ENCODE measurements around the gene CCL14.

The CCL14 gene

GRCh38 chr17:35984140-35984539, 2.4 kb downstream of the CCL14 start:
- Histone ChIP-seq H3K36me3 (ENCODE audit: control insufficient read depth, low read length) (no peaks in the 10 kb centered on the region), H3F3A (ENCODE audit: control insufficient read depth, insufficient read depth) (no peaks in the 10 kb centered on the region), H3K27ac (ENCODE audit: low read depth, low read length) (no peak overlapping the region), H3K9me3 (ENCODE audit: control insufficient read depth, insufficient read depth, low read length) (peaks cover 3% of the 10 kb centered on the region; the same call in 1 of the 2 replicates), H3K4me2 (ENCODE audit: low read length) (no peak overlapping the region), H4K20me1 (ENCODE audit: control insufficient read depth, insufficient read depth, low read depth, low read length) (no peaks in the 10 kb centered on the region), H3K4me1 (ENCODE audit: control insufficient read depth, low read length) (no peaks in the 10 kb centered on the region), H3K9me2 (replicated peaks; ENCODE audit: control insufficient read depth, low read length) (no peaks in the 10 kb centered on the region), H3K79me2 (ENCODE audit: control insufficient read depth, low read length) (no peaks in the 10 kb centered on the region), H3K27me3 (ENCODE audit: control insufficient read depth, low read length) (no peaks in the 10 kb centered on the region), H3K4me3 (ENCODE audit: low read length) (no peak overlapping the region)
- TF ChIP-seq EZH2phosphoT487 (IDR thresholded peaks at IDR 0.05; ENCODE audit: borderline replicate concordance, low read length), result no peak
- TF ChIP-seq CTCF (IDR thresholded peaks at IDR 0.05; ENCODE audit: low read depth, low read length, poor library complexity, severe bottlenecking), result no peak

GRCh38 chr17:35982409-35983191, 3.9 kb downstream of the CCL14 start:
- Histone ChIP-seq H3K36me3 (ENCODE audit: control insufficient read depth, low read length) (no peaks in the 10 kb centered on the region), H3K27ac (ENCODE audit: low read depth, low read length) (no peak overlapping the region), H4K20me1 (ENCODE audit: control insufficient read depth, insufficient read depth, low read depth, low read length) (no peaks in the 10 kb centered on the region), H3K79me2 (ENCODE audit: control insufficient read depth, low read length) (no peaks in the 10 kb centered on the region), H3K9me3 (ENCODE audit: control insufficient read depth, insufficient read depth, low read length) (no peaks in the 10 kb centered on the region), H3K9me2 (replicated peaks; ENCODE audit: control insufficient read depth, low read length) (no peaks in the 10 kb centered on the region), H3K4me2 (ENCODE audit: low read length) (no peak overlapping the region), H3K4me3 (ENCODE audit: low read length) (no peak overlapping the region), H3F3A (ENCODE audit: control insufficient read depth, insufficient read depth) (no peaks in the 10 kb centered on the region), H3K4me1 (ENCODE audit: control insufficient read depth, low read length) (no peaks in the 10 kb centered on the region), H3K27me3 (ENCODE audit: control insufficient read depth, low read length) (0 out of 2 replicates have a peak, but pooled peaks cover 3% of the 10 kb centered on the region)
- no peak for TF ChIP-seq EZH2phosphoT487 (IDR thresholded peaks at IDR 0.05; ENCODE audit: borderline replicate concordance, low read length)
- TF ChIP-seq CTCF (IDR thresholded peaks at IDR 0.05; ENCODE audit: low read depth, low read length, poor library complexity, severe bottlenecking), result no peak

GRCh38 chr17:35981908-35982330, 4.6 kb downstream of the CCL14 start:
- no peaks in the 10 kb centered on the region for H3K4me1 ChIP-seq (ENCODE audit: control insufficient read depth, low read length)

More at GRCh38 chr17:35981908-35982330, 4.6 kb downstream of the CCL14 start:
- Histone ChIP-seq H3K27me3 (ENCODE audit: control insufficient read depth, low read length) (peaks cover 6% of the 10 kb centered on the region; the same call in 1 of the 2 replicates), H3K4me3 (ENCODE audit: low read length) (no peak overlapping the region), H3K27ac (ENCODE audit: low read depth, low read length) (no peak overlapping the region), H3K9me3 (ENCODE audit: control insufficient read depth, insufficient read depth, low read length) (no peaks in the 10 kb centered on the region), H3K79me2 (ENCODE audit: control insufficient read depth, low read length) (no peaks in the 10 kb centered on the region), H3F3A (ENCODE audit: control insufficient read depth, insufficient read depth) (no peaks in the 10 kb centered on the region), H3K4me2 (ENCODE audit: low read length) (no peak overlapping the region), H4K20me1 (ENCODE audit: control insufficient read depth, insufficient read depth, low read depth, low read length) (no peaks in the 10 kb centered on the region), H3K9me2 (replicated peaks; ENCODE audit: control insufficient read depth, low read length) (no peaks in the 10 kb centered on the region), H3K36me3 (ENCODE audit: control insufficient read depth, low read length) (no peaks in the 10 kb centered on the region)
- TF ChIP-seq EZH2phosphoT487 (IDR thresholded peaks at IDR 0.05; ENCODE audit: borderline replicate concordance, low read length) (no peak), CTCF (IDR thresholded peaks at IDR 0.05; ENCODE audit: low read depth, low read length, poor library complexity, severe bottlenecking) (peak; percentile 36)

Measured in DOHH2 (cell line).